Osteoblast (primary cell): ENCODE results near the gene SCAMP1. TPM values are rescaled to one million over a fixed set of nuclear protein-coding genes. Genes with fewer than 3 reads are reported as not detected.
A peak's percentile ranks its signal among the peaks of the same experiment; 100 is the strongest.

ENCODE experiments used
- DNase-seq: peaks from one replicate; pipeline ENCODE4 v3.0.0; 2011; ENCODE audit warnings: low spot score, mixed read lengths; ENCODE audit not compliant: insufficient read length; ENCODE audit errors: missing footprints
- H2AFZ ChIP-seq: 2 replicates; pipeline ENCODE4 v1.6.0; 2011; ENCODE audit warnings: mild to moderate bottlenecking, low read length
- H3K27ac ChIP-seq: 2 replicates; pipeline ENCODE4 v1.5.1; 2011; ENCODE audit warnings: mild to moderate bottlenecking, low read depth, low read length, moderate library complexity
- H3K27me3 ChIP-seq: 2 replicates; pipeline ENCODE4 v1.6.0; 2012; ENCODE audit warnings: mild to moderate bottlenecking, control low read depth, inconsistent platforms, low read length, moderate library complexity; ENCODE audit not compliant: insufficient read depth
- H3K36me3 ChIP-seq: 2 replicates; pipeline ENCODE4 v1.5.1; 2011; ENCODE audit warnings: mild to moderate bottlenecking, low read length, control low read depth, moderate library complexity; ENCODE audit not compliant: insufficient read depth
- H3K4me1 ChIP-seq: 2 replicates; pipeline ENCODE4 v1.5.1; 2011; ENCODE audit warnings: mild to moderate bottlenecking, low read length, control low read depth, moderate library complexity; ENCODE audit not compliant: insufficient read depth
- H3K4me2 ChIP-seq: 2 replicates; pipeline ENCODE4 v1.6.0; 2011; ENCODE audit warnings: mild to moderate bottlenecking, low read length; ENCODE audit not compliant: insufficient read depth
- H3K4me3 ChIP-seq: fragments of 200-600 bp; sonication (generic); 3 replicates; pipeline ENCODE4 v1.5.1; 2012; ENCODE audit warnings: mild to moderate bottlenecking, low read length, inconsistent platforms; ENCODE audit not compliant: insufficient read depth
- H3K79me2 ChIP-seq: 2 replicates; pipeline ENCODE4 v1.6.0; 2012; ENCODE audit warnings: mild to moderate bottlenecking, low read length, control low read depth, inconsistent platforms; ENCODE audit not compliant: insufficient read depth
- H3K9me3 ChIP-seq: 2 replicates; pipeline ENCODE4 v1.5.1; 2011; ENCODE audit warnings: low read depth, low read length, control low read depth
- H4K20me1 ChIP-seq: 2 replicates; pipeline ENCODE4 v1.6.0; 2012; ENCODE audit warnings: mild to moderate bottlenecking, low read length, control low read depth; ENCODE audit not compliant: insufficient read depth
- CTCF ChIP-seq: IDR thresholded peaks from 2 replicates; pipeline ENCODE4 v1.5.1; 2011; ENCODE audit warnings: mild to moderate bottlenecking, low read depth, low read length, moderate library complexity; ENCODE audit errors: extremely low read depth
- total RNA-seq: library from RNA; depleted of rRNA; stranded (reverse); fragments of >200 nt; gene quantifications from 2 replicates; pipeline ENCODE4 v1.2.3, GENCODE V29; 2012

SCAMP1 gene
- total RNA-seq, 1 donor, result 70.2 TPM

DNA sequence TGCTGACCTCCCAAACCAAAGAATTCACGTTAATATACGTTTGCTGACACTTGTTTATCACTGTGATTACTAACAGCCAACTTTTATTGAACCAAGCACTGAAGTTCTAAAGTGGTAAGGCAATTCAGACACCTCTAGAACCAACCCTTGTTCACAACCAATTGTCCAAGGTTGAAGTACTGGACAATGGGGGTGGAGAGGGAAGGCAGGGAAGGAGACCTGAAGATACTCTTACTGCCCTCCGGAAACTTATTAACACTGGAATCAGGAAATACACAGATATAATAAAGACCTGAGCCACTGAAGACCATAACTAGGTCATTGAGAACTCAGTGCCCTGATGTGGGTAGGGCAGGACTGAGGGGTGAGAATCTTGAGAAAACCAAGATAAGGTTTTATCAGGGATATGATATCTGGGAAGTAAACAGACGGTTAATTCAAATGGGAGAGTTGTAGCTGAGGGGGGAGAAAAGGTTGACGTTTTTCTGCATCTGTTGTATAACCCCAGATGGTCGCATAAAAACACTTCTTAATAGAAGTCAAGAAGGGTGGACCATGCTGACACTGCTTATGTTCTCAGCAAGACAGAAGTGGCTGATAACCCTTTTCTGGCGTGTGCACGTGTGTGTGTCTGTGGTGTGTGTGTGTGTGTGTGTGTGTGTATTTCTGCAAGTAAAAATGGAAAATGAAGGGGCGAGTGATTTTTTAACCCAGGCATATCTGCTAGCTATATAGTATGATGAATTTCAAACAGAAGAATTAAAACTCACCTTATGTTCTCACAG lies 162.3 kb downstream of the SCAMP1 start:
- H3K36me3 ChIP-seq, result no peaks in the 10 kb centered on the region
- H3K9me3 ChIP-seq, result no peaks in the 10 kb centered on the region
- H3K79me2 ChIP-seq, result peaks cover 39% of the 10 kb centered on the region
- H3K4me3 ChIP-seq, result no peak overlapping the region
- H3K27ac ChIP-seq, result no peak overlapping the region
- H3K4me2 ChIP-seq, result no peak overlapping the region
- no peak for DNase-seq
- no peaks in the 10 kb centered on the region for H3K27me3 ChIP-seq
- no peak overlapping the region for H2AFZ ChIP-seq
- no peaks in the 10 kb centered on the region for H4K20me1 ChIP-seq
- H3K4me1 ChIP-seq, result peaks cover 43% of the 10 kb centered on the region
- no peak for TF ChIP-seq CTCF

DNA sequence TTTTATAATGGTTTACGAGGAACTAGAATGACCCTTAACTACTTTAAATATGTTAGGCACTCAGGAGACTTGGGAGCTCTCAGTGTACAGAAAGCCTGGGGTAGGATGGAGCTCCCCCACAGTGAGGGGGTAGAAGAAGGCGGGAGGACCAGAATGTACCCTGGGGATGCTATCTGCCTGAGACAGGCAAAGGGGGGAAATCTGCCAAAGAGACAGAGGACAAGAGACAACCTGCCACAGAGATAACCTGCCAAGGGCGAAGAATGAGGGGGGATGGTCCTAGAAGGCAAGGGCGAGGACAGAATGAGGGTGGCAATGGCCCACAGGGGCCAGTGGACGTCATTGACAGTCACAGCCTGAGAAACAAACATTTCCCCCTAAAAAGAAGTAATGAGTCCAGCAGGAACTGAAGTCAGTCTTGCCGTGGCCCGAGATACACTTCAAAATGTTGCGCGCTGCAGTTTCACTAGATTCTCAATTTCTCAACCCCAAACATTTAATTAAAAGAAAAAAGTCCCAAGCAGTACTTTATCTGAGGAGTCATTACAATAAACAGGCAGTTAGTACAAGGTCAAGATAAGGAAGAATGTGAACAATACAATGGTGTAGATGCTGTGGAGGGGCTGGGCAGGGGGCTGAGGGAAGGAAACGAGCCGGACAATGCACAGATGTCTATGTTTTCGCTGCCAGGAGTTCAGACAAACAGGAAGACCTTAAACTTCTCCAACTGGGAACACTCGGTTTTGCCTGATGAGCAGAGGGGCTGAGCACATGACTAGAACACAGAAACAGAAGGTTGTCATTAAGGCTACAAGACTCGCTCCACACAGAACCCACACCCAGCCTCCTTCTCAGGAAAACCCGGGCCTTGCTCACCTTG lies 163.1 kb downstream of the SCAMP1 start:
- Histone ChIP-seq H3K4me2 (no peak overlapping the region), H3K36me3 (no peaks in the 10 kb centered on the region), H3K27ac (peak overlapping the region; percentile 24), H3K27me3 (no peaks in the 10 kb centered on the region), H3K79me2 (peaks cover 44% of the 10 kb centered on the region), H2AFZ (no peak overlapping the region), H3K4me1 (peaks cover 45% of the 10 kb centered on the region), H3K4me3 (no peak overlapping the region), H4K20me1 (no peaks in the 10 kb centered on the region), H3K9me3 (no peaks in the 10 kb centered on the region)
- no peak for TF ChIP-seq CTCF
- no peak for DNase-seq

DNA sequence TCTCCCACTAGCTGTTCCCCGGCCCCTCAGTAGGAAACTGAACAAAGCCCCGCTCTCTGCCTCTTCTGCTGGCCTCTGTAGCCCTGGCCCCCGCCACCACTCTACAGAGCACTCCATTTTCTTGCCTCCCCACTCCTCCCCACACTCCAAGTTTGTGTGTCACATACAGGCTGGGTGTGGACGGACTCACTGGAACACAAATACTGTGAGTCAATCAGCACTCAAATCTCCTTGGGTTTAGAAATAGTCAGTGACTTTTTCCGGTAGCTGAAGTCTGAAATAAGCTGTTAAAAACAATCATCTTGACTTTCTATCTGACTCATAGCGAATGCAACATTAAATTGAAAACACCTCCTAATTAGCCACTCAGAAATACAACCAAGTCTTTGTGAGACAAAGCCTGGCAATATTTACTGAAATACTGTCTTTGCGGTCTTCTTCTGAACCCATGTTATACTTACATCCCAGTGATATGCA lies 165.7 kb downstream of the SCAMP1 start:
- Histone ChIP-seq H3K36me3 (no peaks in the 10 kb centered on the region), H3K4me3 (no peak overlapping the region), H3K27me3 (no peaks in the 10 kb centered on the region), H2AFZ (no peak overlapping the region), H3K4me1 (peaks cover 50% of the 10 kb centered on the region), H3K9me3 (no peaks in the 10 kb centered on the region), H4K20me1 (no peaks in the 10 kb centered on the region), H3K4me2 (peak overlapping the region; percentile 53), H3K27ac (peak overlapping the region; percentile 99), H3K79me2 (peaks cover 29% of the 10 kb centered on the region)
- no peak for TF ChIP-seq CTCF
- peak; percentile 93 for DNase-seq
